Endodermal cell (in vitro differentiated cells): ENCODE measurements around the gene TUBGCP3. TPM values are rescaled to one million over a fixed set of nuclear protein-coding genes. Genes with fewer than 3 reads are reported as not detected.

Source experiments
- DNase-seq: peaks from one replicate; pipeline ENCODE4 v3.0.0-alpha.2; 2017
- H3K27ac ChIP-seq: 2 replicates; pipeline ENCODE4 v1.5.1; 2013; ENCODE audit warnings: mild to moderate bottlenecking, low read depth, low read length, moderate library complexity
- H3K27me3 ChIP-seq: 2 replicates; pipeline ENCODE4 v1.6.1; 2013; ENCODE audit warnings: mild to moderate bottlenecking, low read length, moderate library complexity; ENCODE audit not compliant: insufficient read depth, control insufficient read depth, poor library complexity, severe bottlenecking
- H3K36me3 ChIP-seq: 2 replicates; pipeline ENCODE4 v1.7.0; 2013; ENCODE audit warnings: mild to moderate bottlenecking, low read length, moderate library complexity; ENCODE audit not compliant: control insufficient read depth, insufficient read depth
- H3K4me1 ChIP-seq: one replicate; pipeline ENCODE4 v1.7.0; 2013; ENCODE audit warnings: low read length; ENCODE audit not compliant: control insufficient read depth, insufficient read depth
- H3K4me3 ChIP-seq: 2 replicates; pipeline ENCODE4 v1.5.1; 2013; ENCODE audit warnings: mild to moderate bottlenecking, low read length, moderate library complexity
- H3K9ac ChIP-seq: 2 replicates; pipeline ENCODE4 v1.6.1; 2013; ENCODE audit warnings: mild to moderate bottlenecking, low read length, moderate library complexity; ENCODE audit not compliant: poor library complexity, severe bottlenecking; ENCODE audit errors: extremely low read depth
- H3K9me3 ChIP-seq: 2 replicates; pipeline ENCODE4 v1.6.1; 2013; ENCODE audit warnings: mild to moderate bottlenecking, low read length, moderate library complexity; ENCODE audit not compliant: control insufficient read depth
- H3K27ac Mint-ChIP-seq: 2 replicates; pipeline ENCODE4 v1.8.0; 2020; ENCODE audit warnings: mixed read lengths
- H3K27me3 Mint-ChIP-seq: 2 replicates; pipeline ENCODE4 v1.8.0; 2021; ENCODE audit warnings: mild to moderate bottlenecking, mixed read lengths; ENCODE audit not compliant: insufficient read depth
- H3K36me3 Mint-ChIP-seq: 2 replicates; pipeline ENCODE4 v1.8.0; 2020; ENCODE audit warnings: low read depth, mixed read lengths
- H3K4me1 Mint-ChIP-seq: 2 replicates; pipeline ENCODE4 v1.8.0; 2020; ENCODE audit warnings: mixed read lengths
- H3K4me3 Mint-ChIP-seq: 2 replicates; pipeline ENCODE4 v1.8.0; 2020; ENCODE audit warnings: mild to moderate bottlenecking, moderate library complexity, mixed read lengths
- H3K9me3 Mint-ChIP-seq: 2 replicates; pipeline ENCODE4 v1.8.0; 2020; ENCODE audit warnings: mild to moderate bottlenecking, mixed read lengths
- WGBS, 2 experiments: methylation state at CpG; one replicate each; pipeline versions ENCODE4 v1.1.5 to v1.1.7; 2013; ENCODE audit warnings: missing lambda C conversion rate in 2 of 2, mixed read lengths in 1 of 2; ENCODE audit not compliant: insufficient coverage in 1 of 2, insufficient read length in 1 of 2; 5-methylcytosine and 5-hydroxymethylcytosine counted together
- total RNA-seq, 2 donors: library from RNA; stranded (reverse); fragmentation: NEBNext Ultra II Directional in 1 of 2; extraction: Animal tissue kit (Norgen Biotek cat#: 25700) in 1 of 2; gene quantifications; 2 replicates in 1 of 2; 3 replicates in 1 of 2; pipeline ENCODE4 v1.2.1, GENCODE V29; 2021
- TF ChIP-seq, protein P1 (sequence below): fragments of 200-600 bp; sonication (generic); conservative IDR thresholded peaks from 2 replicates; pipeline ENCODE4 v1.5.0; 2021; ENCODE audit warnings: antibody characterized with exemption, mild to moderate bottlenecking

TUBGCP3 gene
- total RNA-seq, 2 donors from 2014 or later = 34.7 to 55.3 TPM

DNA sequence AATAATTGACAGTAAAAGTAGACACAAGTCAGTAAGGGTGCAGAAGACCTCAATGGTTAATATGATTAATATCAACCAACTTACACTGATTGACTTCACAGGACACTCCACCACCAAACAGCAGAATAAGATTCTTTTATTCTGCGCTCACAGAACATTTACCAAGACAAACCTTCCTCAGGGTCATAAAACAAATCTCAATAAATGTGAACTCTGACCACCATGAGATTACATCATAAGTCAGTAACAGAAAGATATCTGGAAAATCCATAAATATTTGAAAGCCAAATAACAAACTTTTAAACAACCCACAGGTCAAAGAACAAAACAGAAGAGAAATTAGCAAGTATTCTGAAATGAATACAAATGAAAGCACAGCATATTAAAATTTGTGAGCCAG, 112.1 kb downstream of the TUBGCP3 start:
- Mint-ChIP-seq H3K4me1 (no peaks in the 10 kb centered on the region), H3K27ac (no peak overlapping the region), H3K9me3 (peaks cover 2% of the 10 kb centered on the region), H3K27me3 (no peaks in the 10 kb centered on the region), H3K36me3 (no peaks in the 10 kb centered on the region), H3K4me3 (no peak overlapping the region)
- 100% methylated on average over 1 of the region's 1 CpG for WGBS, 2 experiments
- Histone ChIP-seq H3K27ac (no peak overlapping the region), H3K4me1 (no peaks in the 10 kb centered on the region), H3K27me3 (no peaks in the 10 kb centered on the region), H3K9me3 (no peaks in the 10 kb centered on the region), H3K36me3 (no peaks in the 10 kb centered on the region), H3K9ac (no peak overlapping the region), H3K4me3 (no peak overlapping the region)
- TF ChIP-seq, protein P1, sequence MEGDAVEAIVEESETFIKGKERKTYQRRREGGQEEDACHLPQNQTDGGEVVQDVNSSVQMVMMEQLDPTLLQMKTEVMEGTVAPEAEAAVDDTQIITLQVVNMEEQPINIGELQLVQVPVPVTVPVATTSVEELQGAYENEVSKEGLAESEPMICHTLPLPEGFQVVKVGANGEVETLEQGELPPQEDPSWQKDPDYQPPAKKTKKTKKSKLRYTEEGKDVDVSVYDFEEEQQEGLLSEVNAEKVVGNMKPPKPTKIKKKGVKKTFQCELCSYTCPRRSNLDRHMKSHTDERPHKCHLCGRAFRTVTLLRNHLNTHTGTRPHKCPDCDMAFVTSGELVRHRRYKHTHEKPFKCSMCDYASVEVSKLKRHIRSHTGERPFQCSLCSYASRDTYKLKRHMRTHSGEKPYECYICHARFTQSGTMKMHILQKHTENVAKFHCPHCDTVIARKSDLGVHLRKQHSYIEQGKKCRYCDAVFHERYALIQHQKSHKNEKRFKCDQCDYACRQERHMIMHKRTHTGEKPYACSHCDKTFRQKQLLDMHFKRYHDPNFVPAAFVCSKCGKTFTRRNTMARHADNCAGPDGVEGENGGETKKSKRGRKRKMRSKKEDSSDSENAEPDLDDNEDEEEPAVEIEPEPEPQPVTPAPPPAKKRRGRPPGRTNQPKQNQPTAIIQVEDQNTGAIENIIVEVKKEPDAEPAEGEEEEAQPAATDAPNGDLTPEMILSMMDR = no peak
- DNase-seq = no peak

DNA sequence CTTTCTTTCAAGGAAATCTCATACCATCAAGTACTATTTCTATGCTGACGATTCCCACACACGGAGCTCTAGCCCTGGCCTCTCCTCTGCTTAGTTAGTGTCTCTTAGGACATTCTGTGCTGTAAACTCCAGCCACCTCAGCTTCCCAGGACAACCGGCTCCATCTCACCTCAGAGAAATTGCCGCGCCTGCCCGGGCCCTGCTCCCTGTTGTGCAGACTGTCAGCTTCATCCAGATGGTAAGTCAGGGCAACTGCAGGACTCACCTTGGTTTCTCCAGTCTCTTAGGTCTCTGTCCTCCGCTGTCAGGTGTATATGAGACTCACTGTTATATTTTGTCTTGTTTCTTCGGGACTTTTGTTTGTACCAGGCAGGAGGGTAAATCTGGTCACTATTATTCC, 113.1 kb downstream of the TUBGCP3 start:
- H3K4me3 Mint-ChIP-seq = no peak overlapping the region
- TF ChIP-seq, protein P1 = no peak
- Histone ChIP-seq H3K27ac (no peak overlapping the region), H3K9me3 (no peaks in the 10 kb centered on the region), H3K9ac (no peak overlapping the region), H3K27me3 (no peaks in the 10 kb centered on the region), H3K4me1 (no peaks in the 10 kb centered on the region), H3K36me3 (no peaks in the 10 kb centered on the region), H3K4me3 (no peak overlapping the region)
- H3K36me3 Mint-ChIP-seq = no peaks in the 10 kb centered on the region
- 93 to 97% methylated on average over 5 to 8 of the region's 8 CpGs for WGBS, 2 experiments
- H3K27ac Mint-ChIP-seq = no peak overlapping the region
- no peak for DNase-seq
- peaks cover 2% of the 10 kb centered on the region for H3K9me3 Mint-ChIP-seq
- no peaks in the 10 kb centered on the region for H3K4me1 Mint-ChIP-seq
- no peaks in the 10 kb centered on the region for H3K27me3 Mint-ChIP-seq

DNA sequence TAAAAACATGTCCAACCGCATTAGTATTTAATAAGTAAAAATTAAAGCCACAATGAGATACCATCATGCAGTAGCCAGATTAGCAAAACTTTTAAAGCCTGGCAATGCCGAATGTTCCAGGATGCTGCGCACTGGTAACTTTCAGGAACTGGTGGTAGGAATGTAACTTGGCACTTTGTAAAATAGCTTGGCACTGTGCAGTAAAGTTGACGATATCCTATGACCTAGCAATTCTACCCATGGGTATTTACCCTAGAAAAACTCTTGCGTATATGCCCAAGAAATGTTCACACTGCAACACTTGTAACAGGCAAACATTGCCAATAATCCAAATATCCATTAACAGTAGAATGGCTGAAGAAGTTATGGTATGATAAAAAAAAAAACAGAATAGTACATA, 114.1 kb downstream of the TUBGCP3 start:
- WGBS, 2 experiments = 96 to 98% methylated on average over 3 to 5 of the region's 5 CpGs
- no peak overlapping the region for H3K27ac Mint-ChIP-seq

More for the DNA sequence above, 114.1 kb downstream of the TUBGCP3 start:
- Histone ChIP-seq H3K27me3 (no peaks in the 10 kb centered on the region), H3K4me1 (no peaks in the 10 kb centered on the region), H3K9ac (no peak overlapping the region), H3K27ac (no peak overlapping the region), H3K4me3 (no peak overlapping the region), H3K9me3 (no peaks in the 10 kb centered on the region), H3K36me3 (no peaks in the 10 kb centered on the region)
- Mint-ChIP-seq H3K27me3 (no peaks in the 10 kb centered on the region), H3K4me1 (no peaks in the 10 kb centered on the region), H3K9me3 (peaks cover 2% of the 10 kb centered on the region), H3K4me3 (no peak overlapping the region), H3K36me3 (no peaks in the 10 kb centered on the region)
- no peak for DNase-seq
- TF ChIP-seq, protein P1 = peak; percentile 19
